Endodermal cell (in vitro differentiated cells): ENCODE measurements around the gene ALCAM. TPM values are rescaled to one million over a fixed set of nuclear protein-coding genes. Genes with fewer than 3 reads are reported as not detected.

Source experiments
- DNase-seq: peaks from one replicate; pipeline ENCODE4 v3.0.0-alpha.2; 2017
- H3K27ac ChIP-seq: 2 replicates; pipeline ENCODE4 v1.5.1; 2013; ENCODE audit warnings: mild to moderate bottlenecking, low read depth, low read length, moderate library complexity
- H3K27me3 ChIP-seq: 2 replicates; pipeline ENCODE4 v1.6.1; 2013; ENCODE audit warnings: mild to moderate bottlenecking, low read length, moderate library complexity; ENCODE audit not compliant: insufficient read depth, control insufficient read depth, poor library complexity, severe bottlenecking
- H3K36me3 ChIP-seq: 2 replicates; pipeline ENCODE4 v1.7.0; 2013; ENCODE audit warnings: mild to moderate bottlenecking, low read length, moderate library complexity; ENCODE audit not compliant: control insufficient read depth, insufficient read depth
- H3K4me1 ChIP-seq: one replicate; pipeline ENCODE4 v1.7.0; 2013; ENCODE audit warnings: low read length; ENCODE audit not compliant: control insufficient read depth, insufficient read depth
- H3K4me3 ChIP-seq: 2 replicates; pipeline ENCODE4 v1.5.1; 2013; ENCODE audit warnings: mild to moderate bottlenecking, low read length, moderate library complexity
- H3K9ac ChIP-seq: 2 replicates; pipeline ENCODE4 v1.6.1; 2013; ENCODE audit warnings: mild to moderate bottlenecking, low read length, moderate library complexity; ENCODE audit not compliant: poor library complexity, severe bottlenecking; ENCODE audit errors: extremely low read depth
- H3K9me3 ChIP-seq: 2 replicates; pipeline ENCODE4 v1.6.1; 2013; ENCODE audit warnings: mild to moderate bottlenecking, low read length, moderate library complexity; ENCODE audit not compliant: control insufficient read depth
- H3K27ac Mint-ChIP-seq: 2 replicates; pipeline ENCODE4 v1.8.0; 2020; ENCODE audit warnings: mixed read lengths
- H3K27me3 Mint-ChIP-seq: 2 replicates; pipeline ENCODE4 v1.8.0; 2021; ENCODE audit warnings: mild to moderate bottlenecking, mixed read lengths; ENCODE audit not compliant: insufficient read depth
- H3K36me3 Mint-ChIP-seq: 2 replicates; pipeline ENCODE4 v1.8.0; 2020; ENCODE audit warnings: low read depth, mixed read lengths
- H3K4me1 Mint-ChIP-seq: 2 replicates; pipeline ENCODE4 v1.8.0; 2020; ENCODE audit warnings: mixed read lengths
- H3K4me3 Mint-ChIP-seq: 2 replicates; pipeline ENCODE4 v1.8.0; 2020; ENCODE audit warnings: mild to moderate bottlenecking, moderate library complexity, mixed read lengths
- H3K9me3 Mint-ChIP-seq: 2 replicates; pipeline ENCODE4 v1.8.0; 2020; ENCODE audit warnings: mild to moderate bottlenecking, mixed read lengths
- CTCF ChIP-seq: fragments of 200-600 bp; sonication (generic); conservative IDR thresholded peaks from 2 replicates; pipeline ENCODE4 v1.5.0; 2021; ENCODE audit warnings: antibody characterized with exemption, mild to moderate bottlenecking
- WGBS, 2 experiments: methylation state at CpG; one replicate each; pipeline versions ENCODE4 v1.1.5 to v1.1.7; 2013; ENCODE audit warnings: missing lambda C conversion rate in 2 of 2, mixed read lengths in 1 of 2; ENCODE audit not compliant: insufficient coverage in 1 of 2, insufficient read length in 1 of 2; 5-methylcytosine and 5-hydroxymethylcytosine counted together
- total RNA-seq, 2 donors: library from RNA; stranded (reverse); fragmentation: NEBNext Ultra II Directional in 1 of 2; extraction: Animal tissue kit (Norgen Biotek cat#: 25700) in 1 of 2; gene quantifications; 2 replicates in 1 of 2; 3 replicates in 1 of 2; pipeline ENCODE4 v1.2.1, GENCODE V29; 2021

Gene ALCAM
- total RNA-seq, 2 donors from 2014 or later: 19.3 to 36.5 TPM

DNA sequence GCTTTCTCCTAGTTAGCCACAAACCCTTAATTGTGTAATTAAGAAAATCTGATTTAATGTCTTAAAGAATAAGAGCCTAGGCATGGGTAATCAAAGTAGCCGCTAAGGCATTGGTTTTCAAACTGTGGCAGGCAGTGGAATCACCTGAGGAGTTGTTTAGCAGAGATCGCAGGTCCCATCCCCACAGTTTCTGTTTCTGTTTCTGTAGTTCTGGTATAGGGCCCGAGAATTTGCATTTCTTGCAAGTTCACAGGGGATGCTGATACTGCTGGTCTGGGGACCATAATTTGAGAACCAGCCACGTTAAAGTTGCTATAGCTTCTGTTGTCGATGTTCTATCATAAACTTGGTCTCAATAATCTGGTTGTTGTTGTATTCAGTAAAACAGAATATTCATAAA, 204.3 kb downstream of the ALCAM start:
- no peak for DNase-seq
- 91 to 93% methylated on average over 3 to 5 of the region's 5 CpGs for WGBS, 2 experiments
- Mint-ChIP-seq H3K4me3 (no peak overlapping the region), H3K36me3 (peaks cover 2% of the 10 kb centered on the region), H3K9me3 (no peaks in the 10 kb centered on the region), H3K4me1 (no peaks in the 10 kb centered on the region), H3K27me3 (no peaks in the 10 kb centered on the region), H3K27ac (no peak overlapping the region)
- H3K27me3 ChIP-seq: no peaks in the 10 kb centered on the region
- no peak for TF ChIP-seq CTCF
- H3K4me3 ChIP-seq: no peak overlapping the region
- H3K9ac ChIP-seq: no peak overlapping the region
- no peak overlapping the region for H3K27ac ChIP-seq
- no peaks in the 10 kb centered on the region for H3K4me1 ChIP-seq
- H3K9me3 ChIP-seq: peaks cover 5% of the 10 kb centered on the region
- no peaks in the 10 kb centered on the region for H3K36me3 ChIP-seq

- H3K4me1 Mint-ChIP-seq: no peaks in the 10 kb centered on the region
- peaks cover 5% of the 10 kb centered on the region for H3K9me3 ChIP-seq
- no peaks in the 10 kb centered on the region for H3K27me3 Mint-ChIP-seq
- no peaks in the 10 kb centered on the region for H3K27me3 ChIP-seq
- H3K36me3 ChIP-seq: no peaks in the 10 kb centered on the region
- H3K4me3 Mint-ChIP-seq: no peak overlapping the region
- no peak for DNase-seq
- peaks cover 2% of the 10 kb centered on the region for H3K36me3 Mint-ChIP-seq
- WGBS, 2 experiments: 93 to 96% methylated on average over 4 to 6 of the region's 6 CpGs
- H3K27ac Mint-ChIP-seq: no peak overlapping the region
- TF ChIP-seq CTCF: no peak
- H3K4me3 ChIP-seq: no peak overlapping the region
- H3K27ac ChIP-seq: no peak overlapping the region
- no peak overlapping the region for H3K9ac ChIP-seq
- no peaks in the 10 kb centered on the region for H3K4me1 ChIP-seq
- H3K9me3 Mint-ChIP-seq: no peaks in the 10 kb centered on the region
Observed at GRCh38 chr3:105572501-105572900, 205.8 kb downstream of the ALCAM start.

DNA sequence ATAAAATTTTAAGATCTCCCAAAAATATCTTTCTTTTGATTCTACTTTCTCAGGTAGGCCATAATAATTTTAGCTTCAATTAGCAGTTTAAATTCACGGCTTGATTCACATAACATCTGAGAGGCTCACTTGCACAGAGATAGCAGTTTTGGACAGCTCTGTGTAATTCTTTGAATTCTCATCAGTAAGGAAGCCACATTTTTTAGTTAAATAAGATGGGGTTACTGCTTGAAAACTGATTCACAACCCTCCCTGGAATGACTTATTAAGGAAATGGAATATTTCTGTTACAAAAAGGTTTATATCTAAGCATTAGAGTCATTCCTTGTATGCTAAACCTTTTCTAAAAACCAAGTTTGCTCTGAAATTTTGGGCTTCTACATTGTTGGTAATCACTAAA, 212.7 kb downstream of the ALCAM start:
- Histone ChIP-seq H3K27ac (no peak overlapping the region), H3K27me3 (no peaks in the 10 kb centered on the region), H3K9ac (no peak overlapping the region), H3K9me3 (peaks cover 5% of the 10 kb centered on the region), H3K4me3 (no peak overlapping the region), H3K36me3 (no peaks in the 10 kb centered on the region), H3K4me1 (no peaks in the 10 kb centered on the region)
- 89% methylated on average over 1 of the region's 1 CpG; no CpG with 5 or more reads in 1 of the 2 experiments for WGBS, 2 experiments
- no peak for DNase-seq
- TF ChIP-seq CTCF: no peak
- Mint-ChIP-seq H3K4me1 (no peaks in the 10 kb centered on the region), H3K27ac (no peak overlapping the region), H3K27me3 (no peaks in the 10 kb centered on the region), H3K36me3 (peaks cover 2% of the 10 kb centered on the region), H3K4me3 (no peak overlapping the region), H3K9me3 (peaks cover 7% of the 10 kb centered on the region)
